ENCODE data around the gene EXD2.

Gene EXD2

GRCh38 chr14:69224946-69225345 lies 33.6 kb downstream of the EXD2 start:
- no peak overlapping the region for H3K4me2 ChIP-seq (ENCODE audit: insufficient read depth, low read length, poor library complexity, severe bottlenecking)
- no peak overlapping the region for H3K9ac ChIP-seq (ENCODE audit: low read depth, low read length, poor library complexity)
- H2BK120ac ChIP-seq (ENCODE audit: low read depth, low read length), result no peak overlapping the region
- no peak overlapping the region for H2BK5ac ChIP-seq (ENCODE audit: low read length)
- H3K27ac ChIP-seq (replicated peaks; ENCODE audit: low read length), result no peak overlapping the region
- H3K9me3 ChIP-seq (replicated peaks in 1 of 2; ENCODE audit: control insufficient read depth in 2 of 2, insufficient read depth in 1 of 2, low read depth in 1 of 2, low read length in 2 of 2), result no peaks in the 10 kb centered on the region
- DNase-seq (ENCODE audit: low spot score), result no peak
- H3K79me1 ChIP-seq (ENCODE audit: low read depth, low read length), result no peaks in the 10 kb centered on the region
- H3K27me3 ChIP-seq (ENCODE audit: control insufficient read depth in 3 of 3, insufficient read depth in 3 of 3, low read depth in 1 of 3, low read length in 3 of 3), result no peaks in the 10 kb centered on the region
- no peak overlapping the region for H2BK12ac ChIP-seq (ENCODE audit: low read length)
- no peak overlapping the region for H3K4ac ChIP-seq (ENCODE audit: low read length)
- H3K14ac ChIP-seq (ENCODE audit: low read length), result no peak overlapping the region
- no peak overlapping the region for H4K91ac ChIP-seq (ENCODE audit: low read depth, low read length, poor library complexity)
- peaks cover 0 to 2% of the 10 kb centered on the region in 2 donors for H3K4me1 ChIP-seq (ENCODE audit: control insufficient read depth in 2 of 2, insufficient read depth in 1 of 2, low read depth in 1 of 2, low read length in 2 of 2)
- WGBS, 2 donors (ENCODE audit: extremely low coverage in 2 of 2, insufficient read length in 2 of 2, insufficient replicate concordance in 1 of 2), result no CpG with 5 or more reads among the region's 4 CpGs
- no peak overlapping the region for H2AFZ ChIP-seq (ENCODE audit: low read length)
- H3K18ac ChIP-seq (ENCODE audit: low read length), result no peak overlapping the region
- H3K23ac ChIP-seq (ENCODE audit: low read depth, low read length, poor library complexity), result no peak overlapping the region
- H2BK15ac ChIP-seq (ENCODE audit: low read length), result no peak overlapping the region
- H4K8ac ChIP-seq (ENCODE audit: low read depth, low read length), result no peak overlapping the region
- H2AK5ac ChIP-seq (ENCODE audit: low read depth, low read length), result no peak overlapping the region
- no peak overlapping the region for H3K4me3 ChIP-seq (ENCODE audit: low read length in 2 of 2)
- peaks cover 4 to 20% of the 10 kb centered on the region in 2 donors for H3K36me3 ChIP-seq (replicated peaks in 1 of 2; ENCODE audit: control insufficient read depth in 2 of 2, insufficient read depth in 2 of 2, low read length in 2 of 2)

- H3K14ac ChIP-seq (ENCODE audit: low read length), result no peak overlapping the region
- WGBS, 2 donors (ENCODE audit: extremely low coverage in 2 of 2, insufficient read length in 2 of 2, insufficient replicate concordance in 1 of 2), result no CpG with 5 or more reads among the region's 9 CpGs
- H3K9ac ChIP-seq (ENCODE audit: low read depth, low read length, poor library complexity), result no peak overlapping the region
- H2BK120ac ChIP-seq (ENCODE audit: low read depth, low read length), result no peak overlapping the region
- DNase-seq (ENCODE audit: low spot score), result no peak
- no peaks in the 10 kb centered on the region for H3K79me1 ChIP-seq (ENCODE audit: low read depth, low read length)
- H3K4ac ChIP-seq (ENCODE audit: low read length), result no peak overlapping the region
- no peak overlapping the region for H3K18ac ChIP-seq (ENCODE audit: low read length)
- no peak overlapping the region for H2AK5ac ChIP-seq (ENCODE audit: low read depth, low read length)
- no peak overlapping the region for H3K4me2 ChIP-seq (ENCODE audit: insufficient read depth, low read length, poor library complexity, severe bottlenecking)
- no peak overlapping the region for H4K91ac ChIP-seq (ENCODE audit: low read depth, low read length, poor library complexity)
- H3K36me3 ChIP-seq (replicated peaks in 1 of 2; ENCODE audit: control insufficient read depth in 2 of 2, insufficient read depth in 2 of 2, low read length in 2 of 2), result peaks cover 5 to 29% of the 10 kb centered on the region in 2 donors
- H3K27ac ChIP-seq (replicated peaks; ENCODE audit: low read length), result no peak overlapping the region
- H3K4me1 ChIP-seq (ENCODE audit: control insufficient read depth in 2 of 2, insufficient read depth in 1 of 2, low read depth in 1 of 2, low read length in 2 of 2), result peaks cover 0 to 2% of the 10 kb centered on the region in 2 donors
- H3K4me3 ChIP-seq (ENCODE audit: low read length in 2 of 2), result no peak overlapping the region
- no peaks in the 10 kb centered on the region for H3K9me3 ChIP-seq (replicated peaks in 1 of 2; ENCODE audit: control insufficient read depth in 2 of 2, insufficient read depth in 1 of 2, low read depth in 1 of 2, low read length in 2 of 2)
- H2BK15ac ChIP-seq (ENCODE audit: low read length), result no peak overlapping the region
- H4K8ac ChIP-seq (ENCODE audit: low read depth, low read length), result no peak overlapping the region
- H2BK12ac ChIP-seq (ENCODE audit: low read length), result no peak overlapping the region
- H3K23ac ChIP-seq (ENCODE audit: low read depth, low read length, poor library complexity), result no peak overlapping the region
- H3K27me3 ChIP-seq (ENCODE audit: control insufficient read depth in 3 of 3, insufficient read depth in 3 of 3, low read depth in 1 of 3, low read length in 3 of 3), result no peaks in the 10 kb centered on the region
- H2AFZ ChIP-seq (ENCODE audit: low read length), result no peak overlapping the region
- no peak overlapping the region for H2BK5ac ChIP-seq (ENCODE audit: low read length)
Observed at GRCh38 chr14:69226178-69226577, 34.9 kb downstream of the EXD2 start.

- Histone ChIP-seq H2BK12ac (ENCODE audit: low read length) (no peak overlapping the region), H2BK120ac (ENCODE audit: low read depth, low read length) (no peak overlapping the region), H2BK15ac (ENCODE audit: low read length) (no peak overlapping the region), H3K27ac (replicated peaks; ENCODE audit: low read length) (no peak overlapping the region), H3K79me1 (ENCODE audit: low read depth, low read length) (no peaks in the 10 kb centered on the region), H4K8ac (ENCODE audit: low read depth, low read length) (no peak overlapping the region), H3K4me2 (ENCODE audit: insufficient read depth, low read length, poor library complexity, severe bottlenecking) (no peak overlapping the region), H2AK5ac (ENCODE audit: low read depth, low read length) (no peak overlapping the region), H3K14ac (ENCODE audit: low read length) (no peak overlapping the region), H3K9ac (ENCODE audit: low read depth, low read length, poor library complexity) (no peak overlapping the region), H3K36me3 (replicated peaks in 1 of 2; ENCODE audit: control insufficient read depth in 2 of 2, insufficient read depth in 2 of 2, low read length in 2 of 2) (peaks cover 7 to 34% of the 10 kb centered on the region in 2 donors), H4K91ac (ENCODE audit: low read depth, low read length, poor library complexity) (no peak overlapping the region), H3K4ac (ENCODE audit: low read length) (no peak overlapping the region), H3K4me1 (ENCODE audit: control insufficient read depth in 2 of 2, insufficient read depth in 1 of 2, low read depth in 1 of 2, low read length in 2 of 2) (peaks cover 0 to 2% of the 10 kb centered on the region in 2 donors), H3K4me3 (ENCODE audit: low read length in 2 of 2) (no peak overlapping the region), H3K23ac (ENCODE audit: low read depth, low read length, poor library complexity) (no peak overlapping the region), H3K9me3 (replicated peaks in 1 of 2; ENCODE audit: control insufficient read depth in 2 of 2, insufficient read depth in 1 of 2, low read depth in 1 of 2, low read length in 2 of 2) (no peaks in the 10 kb centered on the region), H2AFZ (ENCODE audit: low read length) (no peak overlapping the region), H2BK5ac (ENCODE audit: low read length) (no peak overlapping the region), H3K27me3 (ENCODE audit: control insufficient read depth in 3 of 3, insufficient read depth in 3 of 3, low read depth in 1 of 3, low read length in 3 of 3) (no peaks in the 10 kb centered on the region), H3K18ac (ENCODE audit: low read length) (no peak overlapping the region)
- no peak for DNase-seq (ENCODE audit: low spot score)
- WGBS, 2 donors (ENCODE audit: extremely low coverage in 2 of 2, insufficient read length in 2 of 2, insufficient replicate concordance in 1 of 2), result no CpG with 5 or more reads among the region's 2 CpGs
Observed at GRCh38 chr14:69226736-69227135, 35.4 kb downstream of the EXD2 start.

DNA sequence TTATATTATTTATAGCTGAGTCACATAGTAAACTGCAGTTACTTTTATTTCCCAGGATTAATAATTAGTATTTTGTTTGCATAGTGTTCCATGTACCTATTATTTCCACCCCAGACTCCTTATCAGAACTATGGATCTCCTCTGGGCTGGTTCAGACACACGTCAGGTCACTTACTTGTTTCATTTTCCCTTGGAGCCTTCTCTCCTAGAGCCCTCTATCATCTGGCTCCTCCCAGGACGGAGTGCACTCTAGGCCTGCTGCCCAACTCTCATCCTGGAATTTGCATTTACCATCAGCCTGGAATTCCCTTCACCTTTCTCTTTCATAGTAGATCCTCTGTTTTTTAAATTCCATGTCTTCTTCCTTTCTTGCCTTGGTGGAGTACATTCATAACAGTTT lies 40.2 kb downstream of the EXD2 start:
- Histone ChIP-seq H2BK15ac (ENCODE audit: low read length) (no peak overlapping the region), H2AFZ (ENCODE audit: low read length) (no peak overlapping the region), H3K9ac (ENCODE audit: low read depth, low read length, poor library complexity) (no peak overlapping the region), H3K14ac (ENCODE audit: low read length) (no peak overlapping the region), H3K9me3 (replicated peaks in 1 of 2; ENCODE audit: control insufficient read depth in 2 of 2, insufficient read depth in 1 of 2, low read depth in 1 of 2, low read length in 2 of 2) (no peaks in the 10 kb centered on the region), H2BK5ac (ENCODE audit: low read length) (no peak overlapping the region), H3K27me3 (ENCODE audit: control insufficient read depth in 3 of 3, insufficient read depth in 3 of 3, low read depth in 1 of 3, low read length in 3 of 3) (no peaks in the 10 kb centered on the region), H3K23ac (ENCODE audit: low read depth, low read length, poor library complexity) (no peak overlapping the region), H3K27ac (replicated peaks; ENCODE audit: low read length) (no peak overlapping the region), H3K4ac (ENCODE audit: low read length) (no peak overlapping the region), H2BK12ac (ENCODE audit: low read length) (no peak overlapping the region), H2AK5ac (ENCODE audit: low read depth, low read length) (no peak overlapping the region), H3K36me3 (replicated peaks in 1 of 2; ENCODE audit: control insufficient read depth in 2 of 2, insufficient read depth in 2 of 2, low read length in 2 of 2) (peaks cover 20 to 63% of the 10 kb centered on the region in 2 donors), H3K4me1 (ENCODE audit: control insufficient read depth in 2 of 2, insufficient read depth in 1 of 2, low read depth in 1 of 2, low read length in 2 of 2) (peaks cover 0 to 1% of the 10 kb centered on the region in 2 donors), H4K8ac (ENCODE audit: low read depth, low read length) (no peak overlapping the region), H3K4me3 (ENCODE audit: low read length in 2 of 2) (no peak overlapping the region), H3K4me2 (ENCODE audit: insufficient read depth, low read length, poor library complexity, severe bottlenecking) (no peak overlapping the region), H3K79me1 (ENCODE audit: low read depth, low read length) (no peaks in the 10 kb centered on the region), H2BK120ac (ENCODE audit: low read depth, low read length) (no peak overlapping the region), H3K18ac (ENCODE audit: low read length) (no peak overlapping the region), H4K91ac (ENCODE audit: low read depth, low read length, poor library complexity) (no peak overlapping the region)
- WGBS, 2 donors (ENCODE audit: extremely low coverage in 2 of 2, insufficient read length in 2 of 2, insufficient replicate concordance in 1 of 2), result no CpG with 5 or more reads among the region's 2 CpGs
- no peak for DNase-seq (ENCODE audit: low spot score)
